ENCODE results near the gene GBF1. TPM values are rescaled to one million over a fixed set of nuclear protein-coding genes. Genes with fewer than 3 reads are reported as not detected.

The GBF1 gene
- polyA plus RNA-seq, 1 donor from 2014 or later: 14.9 TPM

DNA sequence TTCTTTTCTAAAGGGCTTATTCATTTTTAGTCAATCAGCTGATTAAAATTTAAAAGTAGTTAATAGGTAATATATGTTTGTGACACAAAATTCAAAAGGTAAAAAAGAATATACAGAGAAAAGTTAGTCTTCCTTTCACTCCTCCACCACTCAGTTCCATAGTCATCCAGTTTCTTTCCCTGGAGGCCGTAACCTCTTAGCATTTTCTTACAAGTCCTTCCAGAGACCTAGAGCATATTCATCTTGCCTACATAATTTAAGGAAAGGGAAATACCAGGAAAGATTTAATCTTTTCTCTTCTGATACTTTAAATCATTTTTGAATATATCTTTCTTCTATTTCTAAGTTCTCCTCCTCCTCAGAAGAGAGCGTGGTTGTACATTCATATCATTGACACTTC, 10.1 kb downstream of the GBF1 start:
- Histone ChIP-seq H3K4me3 (ENCODE audit: low read length) (no peak overlapping the region), H3K9me3 (ENCODE audit: low read length) (no peaks in the 10 kb centered on the region), H2AFZ (ENCODE audit: low read depth, low read length) (no peak overlapping the region), H4K20me1 (ENCODE audit: insufficient read depth) (no peaks in the 10 kb centered on the region), H3K4me2 (ENCODE audit: low read length) (no peak overlapping the region), H3K27me3 (ENCODE audit: insufficient read depth, low read depth, low read length) (no peaks in the 10 kb centered on the region), H3K9ac (ENCODE audit: low read length) (no peak overlapping the region), H3K9me2 (ENCODE audit: insufficient read depth, low read length) (no peaks in the 10 kb centered on the region), H3K79me2 (replicated peaks; ENCODE audit: insufficient read depth, low read length) (peaks cover 56% of the 10 kb centered on the region), H3K36me3 (ENCODE audit: insufficient read depth, low read length) (no peaks in the 10 kb centered on the region), H3F3A (ENCODE audit: insufficient read depth, low read length, poor library complexity, severe bottlenecking) (no peaks in the 10 kb centered on the region), H3K27ac (ENCODE audit: low read length) (no peak overlapping the region)
- TF ChIP-seq POLR2AphosphoS5 (IDR thresholded peaks at IDR 0.05) (no peak), EZH2 (IDR thresholded peaks at IDR 0.05; ENCODE audit: borderline replicate concordance, insufficient read depth, low read length, poor library complexity, severe bottlenecking) (no peak), RAD21 (conservative IDR thresholded peaks at IDR 0.05) (no peak), TAF1 (IDR thresholded peaks at IDR 0.05; ENCODE audit: low read depth) (no peak), CTCF (IDR thresholded peaks at IDR 0.05; ENCODE audit: poor library complexity, severe bottlenecking) (no peak), MXI1 (conservative IDR thresholded peaks at IDR 0.05; ENCODE audit: poor library complexity, severe bottlenecking) (no peak), SMC3 (conservative IDR thresholded peaks at IDR 0.05; ENCODE audit: poor library complexity) (no peak), EP300 (conservative IDR thresholded peaks at IDR 0.05; ENCODE audit: poor library complexity, severe bottlenecking) (no peak)
- TF ChIP-seq, protein P1, sequence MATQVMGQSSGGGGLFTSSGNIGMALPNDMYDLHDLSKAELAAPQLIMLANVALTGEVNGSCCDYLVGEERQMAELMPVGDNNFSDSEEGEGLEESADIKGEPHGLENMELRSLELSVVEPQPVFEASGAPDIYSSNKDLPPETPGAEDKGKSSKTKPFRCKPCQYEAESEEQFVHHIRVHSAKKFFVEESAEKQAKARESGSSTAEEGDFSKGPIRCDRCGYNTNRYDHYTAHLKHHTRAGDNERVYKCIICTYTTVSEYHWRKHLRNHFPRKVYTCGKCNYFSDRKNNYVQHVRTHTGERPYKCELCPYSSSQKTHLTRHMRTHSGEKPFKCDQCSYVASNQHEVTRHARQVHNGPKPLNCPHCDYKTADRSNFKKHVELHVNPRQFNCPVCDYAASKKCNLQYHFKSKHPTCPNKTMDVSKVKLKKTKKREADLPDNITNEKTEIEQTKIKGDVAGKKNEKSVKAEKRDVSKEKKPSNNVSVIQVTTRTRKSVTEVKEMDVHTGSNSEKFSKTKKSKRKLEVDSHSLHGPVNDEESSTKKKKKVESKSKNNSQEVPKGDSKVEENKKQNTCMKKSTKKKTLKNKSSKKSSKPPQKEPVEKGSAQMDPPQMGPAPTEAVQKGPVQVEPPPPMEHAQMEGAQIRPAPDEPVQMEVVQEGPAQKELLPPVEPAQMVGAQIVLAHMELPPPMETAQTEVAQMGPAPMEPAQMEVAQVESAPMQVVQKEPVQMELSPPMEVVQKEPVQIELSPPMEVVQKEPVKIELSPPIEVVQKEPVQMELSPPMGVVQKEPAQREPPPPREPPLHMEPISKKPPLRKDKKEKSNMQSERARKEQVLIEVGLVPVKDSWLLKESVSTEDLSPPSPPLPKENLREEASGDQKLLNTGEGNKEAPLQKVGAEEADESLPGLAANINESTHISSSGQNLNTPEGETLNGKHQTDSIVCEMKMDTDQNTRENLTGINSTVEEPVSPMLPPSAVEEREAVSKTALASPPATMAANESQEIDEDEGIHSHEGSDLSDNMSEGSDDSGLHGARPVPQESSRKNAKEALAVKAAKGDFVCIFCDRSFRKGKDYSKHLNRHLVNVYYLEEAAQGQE (IDR thresholded peaks at IDR 0.05; ENCODE audit: borderline replicate concordance): no peak

GRCh38 chr10:102261196-102261595, 15.9 kb downstream of the GBF1 start:
- Histone ChIP-seq H3K36me3 (ENCODE audit: insufficient read depth, low read length) (peaks cover 4% of the 10 kb centered on the region), H3K9me3 (ENCODE audit: low read length) (no peaks in the 10 kb centered on the region), H3K9me2 (ENCODE audit: insufficient read depth, low read length) (no peaks in the 10 kb centered on the region), H3K4me2 (ENCODE audit: low read length) (no peak overlapping the region), H4K20me1 (ENCODE audit: insufficient read depth) (no peaks in the 10 kb centered on the region), H3K27me3 (ENCODE audit: insufficient read depth, low read depth, low read length) (no peaks in the 10 kb centered on the region), H3K27ac (ENCODE audit: low read length) (no peak overlapping the region), H2AFZ (ENCODE audit: low read depth, low read length) (no peak overlapping the region), H3F3A (ENCODE audit: insufficient read depth, low read length, poor library complexity, severe bottlenecking) (no peaks in the 10 kb centered on the region), H3K4me3 (ENCODE audit: low read length) (no peak overlapping the region), H3K79me2 (replicated peaks; ENCODE audit: insufficient read depth, low read length) (peaks cover 28% of the 10 kb centered on the region), H3K9ac (ENCODE audit: low read length) (no peak overlapping the region)
- TF ChIP-seq RAD21 (conservative IDR thresholded peaks at IDR 0.05) (no peak), SMC3 (conservative IDR thresholded peaks at IDR 0.05; ENCODE audit: poor library complexity) (no peak), POLR2AphosphoS5 (IDR thresholded peaks at IDR 0.05) (no peak), MXI1 (conservative IDR thresholded peaks at IDR 0.05; ENCODE audit: poor library complexity, severe bottlenecking) (no peak), EP300 (conservative IDR thresholded peaks at IDR 0.05; ENCODE audit: poor library complexity, severe bottlenecking) (no peak), EZH2 (IDR thresholded peaks at IDR 0.05; ENCODE audit: borderline replicate concordance, insufficient read depth, low read length, poor library complexity, severe bottlenecking) (no peak), TAF1 (IDR thresholded peaks at IDR 0.05; ENCODE audit: low read depth) (no peak), CTCF (IDR thresholded peaks at IDR 0.05; ENCODE audit: poor library complexity, severe bottlenecking) (no peak)
- TF ChIP-seq, protein P1 (IDR thresholded peaks at IDR 0.05; ENCODE audit: borderline replicate concordance): no peak

Data from neural cell (in vitro differentiated cells).